Measurements from ENCODE around the gene B3GALT4. TPM values are rescaled to one million over a fixed set of nuclear protein-coding genes. Genes with fewer than 3 reads are reported as not detected.

B3GALT4 gene
- total RNA-seq, 1 experiment from 2014 or later, result 4.0 TPM

GRCh38 chr6:33248932-33249731 lies 27.8 kb upstream of the B3GALT4 start:
- peak overlapping the region; percentile 59 for H3K4me3 ChIP-seq (ENCODE audit: low read depth, low read length, poor library complexity, severe bottlenecking)
- intact Hi-C loops (cut with micrococcal nuclease; ENCODE audit: unreplicated experiment), result loop anchor here (1.0 to 2.0 kb wide), 5 partner anchors 40 to 235 kb away; partner anchors contain the start of genes RING1, RXRB and SLC39A7
- no TSS peak for BruUV-seq (replicated peaks)
- H3K4me1 ChIP-seq (ENCODE audit: insufficient read depth, low read length, poor library complexity, severe bottlenecking), result peaks cover 16% of the 10 kb centered on the region
- peaks cover 3% of the 10 kb centered on the region for H3K36me3 ChIP-seq (ENCODE audit: insufficient read depth, low read length, poor library complexity, severe bottlenecking)
- ChIA-PET CTCF (interaction anchor here (0.5 to 1.5 kb wide), 8 partner anchors 87 to 412 kb away, joined by 3 to 7 read pairs (median 4); no protein-coding TSS in a partner anchor), POLR2A (ENCODE audit: low non-redundant PET) (interaction anchor here (0.6 to 2.0 kb wide), 3 partner anchors 17 to 277 kb away, joined by 3 to 13 read pairs (median 8); no protein-coding TSS in a partner anchor)
- TF ChIP-seq EZH2 (IDR thresholded peaks at IDR 0.05; ENCODE audit: borderline replicate concordance, low read depth, low read length, poor library complexity, severe bottlenecking) (no peak), CTCF (conservative IDR thresholded peaks at IDR 0.05; ENCODE audit: low read depth, low read length) (no peak)
- peak; percentile 99 for DNase-seq (ENCODE audit: low spot score)
- no peaks in the 10 kb centered on the region for H3K27me3 ChIP-seq (replicated peaks; ENCODE audit: insufficient read depth, low read depth, low read length, poor library complexity)
- H3K27ac ChIP-seq (ENCODE audit: low read depth, low read length, poor library complexity, severe bottlenecking), result peak overlapping the region; percentile 94
- no peaks in the 10 kb centered on the region for H3K9me3 ChIP-seq (ENCODE audit: low read depth, low read length, poor library complexity, severe bottlenecking)

- no peak for DNase-seq (ENCODE audit: low spot score)
- CTCF ChIA-PET, result interaction anchor here (0.5 to 1.0 kb wide), 2 partner anchors 190 to 250 kb away, joined by 3 read pairs; no protein-coding TSS in a partner anchor
- BruUV-seq (replicated peaks), result TSS peak; percentile 69
- H3K9me3 ChIP-seq (ENCODE audit: low read depth, low read length, poor library complexity, severe bottlenecking), result no peaks in the 10 kb centered on the region
- H3K4me1 ChIP-seq (ENCODE audit: insufficient read depth, low read length, poor library complexity, severe bottlenecking), result peaks cover 16% of the 10 kb centered on the region
- TF ChIP-seq EZH2 (IDR thresholded peaks at IDR 0.05; ENCODE audit: borderline replicate concordance, low read depth, low read length, poor library complexity, severe bottlenecking), result no peak
- TF ChIP-seq CTCF (conservative IDR thresholded peaks at IDR 0.05; ENCODE audit: low read depth, low read length), result no peak
- POLR2A ChIA-PET (ENCODE audit: low non-redundant PET), result interaction anchor here (0.6 to 2.0 kb wide), 2 partner anchors 16 to 278 kb away, joined by 8 to 13 read pairs; no protein-coding TSS in a partner anchor
- intact Hi-C loops (cut with micrococcal nuclease; ENCODE audit: unreplicated experiment), result loop anchor here (1.0 to 2.0 kb wide), 4 partner anchors 41 to 131 kb away; partner anchors contain the start of genes RING1, RXRB and SLC39A7
- peak overlapping the region; percentile 94 for H3K27ac ChIP-seq (ENCODE audit: low read depth, low read length, poor library complexity, severe bottlenecking)
- H3K27me3 ChIP-seq (replicated peaks; ENCODE audit: insufficient read depth, low read depth, low read length, poor library complexity), result no peaks in the 10 kb centered on the region
- H3K36me3 ChIP-seq (ENCODE audit: insufficient read depth, low read length, poor library complexity, severe bottlenecking), result peaks cover 3% of the 10 kb centered on the region
- H3K4me3 ChIP-seq (ENCODE audit: low read depth, low read length, poor library complexity, severe bottlenecking), result peak overlapping the region; percentile 59
Observed at GRCh38 chr6:33249732-33250630, 26.9 kb upstream of the B3GALT4 start.

GRCh38 chr6:33250731-33251130 lies 26.2 kb upstream of the B3GALT4 start:
- Histone ChIP-seq H3K27me3 (replicated peaks; ENCODE audit: insufficient read depth, low read depth, low read length, poor library complexity) (no peaks in the 10 kb centered on the region), H3K4me3 (ENCODE audit: low read depth, low read length, poor library complexity, severe bottlenecking) (no peak overlapping the region), H3K4me1 (ENCODE audit: insufficient read depth, low read length, poor library complexity, severe bottlenecking) (peaks cover 16% of the 10 kb centered on the region), H3K36me3 (ENCODE audit: insufficient read depth, low read length, poor library complexity, severe bottlenecking) (peaks cover 3% of the 10 kb centered on the region), H3K9me3 (ENCODE audit: low read depth, low read length, poor library complexity, severe bottlenecking) (no peaks in the 10 kb centered on the region), H3K27ac (ENCODE audit: low read depth, low read length, poor library complexity, severe bottlenecking) (no peak overlapping the region)
- no peak for DNase-seq (ENCODE audit: low spot score)
- POLR2A ChIA-PET (ENCODE audit: low non-redundant PET), result interaction anchor here (0.6 kb wide), 1 partner anchor 95 kb away, joined by 21 read pairs; no protein-coding TSS in a partner anchor
- no TSS peak for BruUV-seq (replicated peaks)
- TF ChIP-seq EZH2 (IDR thresholded peaks at IDR 0.05; ENCODE audit: borderline replicate concordance, low read depth, low read length, poor library complexity, severe bottlenecking) (no peak), CTCF (conservative IDR thresholded peaks at IDR 0.05; ENCODE audit: low read depth, low read length) (no peak)
- intact Hi-C loops (cut with micrococcal nuclease; ENCODE audit: unreplicated experiment), result no loop called here
- CTCF ChIA-PET, result no interaction called here
